Activated CD4-positive, alpha-beta T cell treated with anti-CD3 and anti-CD28 coated beads, Interleukin-2, amount 50 U/mL, for 16 hours (primary cell): ENCODE results near the gene ANKRD66.
"Not testable (repeated sequence)": the region's sequence is repeated elsewhere in the genome, so short reads cannot be mapped to it uniquely, and the experiment has no call there.

Experiments
- DNase-seq: peaks from one replicate; pipeline ENCODE4 v3.0.0-alpha.2; 2020

Gene ANKRD66

DNA sequence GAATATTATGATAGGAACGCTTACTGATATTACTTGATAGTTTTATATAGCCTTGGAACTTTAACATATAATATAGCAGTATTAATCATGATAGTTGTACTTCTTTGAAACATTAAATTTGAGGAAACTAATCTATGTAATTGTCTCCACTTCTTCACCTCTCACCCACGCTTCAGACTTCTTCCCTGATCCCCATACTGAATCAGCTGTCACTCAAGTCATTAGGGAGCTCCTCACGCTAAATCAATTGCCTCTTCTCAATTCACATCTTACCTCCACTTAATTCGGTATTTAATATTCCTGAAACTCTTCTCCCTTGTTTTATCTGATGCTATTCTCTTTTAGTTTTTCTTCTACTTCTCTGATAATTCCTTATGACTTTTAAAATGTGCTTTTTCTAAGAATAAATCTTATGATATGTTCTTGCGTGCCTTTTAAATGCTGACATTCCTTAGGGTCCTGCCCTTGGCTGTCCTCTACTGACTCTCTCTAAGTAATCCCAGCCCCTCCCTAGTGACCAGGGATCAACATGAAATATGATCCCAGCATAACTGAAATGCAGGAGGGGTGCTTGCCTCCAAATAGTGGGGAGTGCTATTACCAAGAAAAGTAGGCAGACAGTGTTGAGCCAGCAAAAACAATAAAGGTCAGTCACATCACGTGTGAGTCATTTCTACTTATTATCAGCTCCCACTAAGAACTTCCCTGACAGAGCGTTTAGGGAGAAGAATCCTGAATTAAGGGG is 9.9 kb downstream of the ANKRD66 start:
- DNase-seq, result no peak

DNA sequence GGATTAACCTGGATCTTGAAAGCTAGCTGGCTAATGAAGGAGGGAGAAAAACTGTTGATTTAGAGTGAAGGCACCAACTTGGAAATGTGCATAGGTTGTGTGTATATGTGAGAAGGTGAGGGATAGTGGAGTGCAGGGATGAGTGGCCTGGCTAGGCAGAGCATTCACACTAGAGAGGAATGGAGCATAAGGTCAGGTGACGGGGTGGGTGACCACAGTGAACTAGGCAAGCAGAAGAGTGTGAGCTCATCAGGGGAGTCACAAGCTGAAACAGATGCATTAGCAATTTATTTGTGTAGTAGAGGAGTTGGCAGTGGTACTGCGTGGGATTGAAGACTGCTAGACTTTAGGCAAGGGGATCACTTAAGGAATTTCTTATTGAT is 10.5 kb downstream of the ANKRD66 start:
- no peak for DNase-seq

- DNase-seq, result no peak
Observed at GRCh38 chr6:46758960-46759753, 12.4 kb downstream of the ANKRD66 start.

- no peak for DNase-seq
Observed at GRCh38 chr6:46760925-46761324, 14.2 kb downstream of the ANKRD66 start.

- DNase-seq, result no peak
Observed at GRCh38 chr6:46763466-46763865, 16.7 kb downstream of the ANKRD66 start.

DNA sequence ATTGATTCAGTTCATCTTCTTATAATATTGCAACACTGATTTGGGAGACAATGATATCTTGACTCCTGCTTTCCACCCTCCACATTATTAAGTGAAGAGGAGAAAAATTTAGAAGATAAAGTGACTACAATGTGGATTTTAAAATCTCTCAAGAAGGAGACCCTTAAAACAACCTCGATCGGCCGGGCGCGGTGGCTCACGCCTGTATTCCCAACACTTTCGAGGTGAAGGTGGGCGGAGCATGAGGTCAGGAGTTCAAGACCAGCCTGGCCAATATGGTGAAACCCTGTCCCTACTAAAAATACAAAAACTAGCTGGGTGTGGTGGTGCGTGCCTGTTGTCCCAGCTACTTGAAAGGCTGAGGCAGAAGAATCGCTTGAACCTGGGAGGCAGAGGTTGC is 17.5 kb downstream of the ANKRD66 start:
- DNase-seq, result not testable (repeated sequence)

DNA sequence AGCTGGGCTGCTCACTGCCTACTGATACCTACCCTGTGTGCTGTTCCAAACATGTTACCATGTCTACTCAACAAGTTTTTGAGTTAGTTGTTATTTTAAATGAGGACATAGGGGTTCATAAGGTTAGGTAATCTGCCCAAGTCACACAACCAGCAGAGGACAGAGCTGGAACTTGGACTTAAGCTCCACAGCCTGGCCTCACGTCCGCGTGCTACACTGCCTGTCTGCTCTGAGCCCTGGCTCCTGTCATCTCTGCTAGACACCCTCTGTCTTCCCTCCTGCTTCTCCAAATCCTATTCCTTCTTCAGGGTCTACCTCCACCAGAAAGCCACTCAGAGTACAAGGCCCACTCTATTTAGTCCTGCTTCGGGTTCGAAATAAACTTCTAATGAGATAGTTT is 18.2 kb downstream of the ANKRD66 start:
- no peak for DNase-seq

DNA sequence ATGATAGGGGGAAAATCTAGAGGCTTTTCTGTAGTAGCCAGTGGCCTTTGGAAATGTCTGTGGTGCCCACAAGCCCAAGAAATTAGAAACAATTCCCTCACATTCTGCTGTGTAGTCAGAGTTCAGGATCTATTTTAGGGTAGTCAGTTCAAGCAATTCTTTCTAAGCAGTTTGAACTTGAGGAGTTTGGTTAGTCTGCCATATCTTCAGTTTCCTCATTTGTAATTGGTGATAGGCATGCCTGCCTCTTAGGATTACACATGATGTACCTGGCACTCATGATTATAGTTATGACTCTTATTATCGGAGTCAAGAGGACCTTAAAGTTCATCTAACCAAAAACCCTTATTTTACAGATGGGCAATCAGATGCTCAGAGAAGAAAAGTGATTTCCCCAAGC is 25.3 kb downstream of the ANKRD66 start:
- DNase-seq, result no peak

GRCh38 chr6:46772762-46773161 is 26.0 kb downstream of the ANKRD66 start:
- DNase-seq, result no peak

GRCh38 chr6:46773201-46773855 is 26.6 kb downstream of the ANKRD66 start:
- no peak for DNase-seq

DNA sequence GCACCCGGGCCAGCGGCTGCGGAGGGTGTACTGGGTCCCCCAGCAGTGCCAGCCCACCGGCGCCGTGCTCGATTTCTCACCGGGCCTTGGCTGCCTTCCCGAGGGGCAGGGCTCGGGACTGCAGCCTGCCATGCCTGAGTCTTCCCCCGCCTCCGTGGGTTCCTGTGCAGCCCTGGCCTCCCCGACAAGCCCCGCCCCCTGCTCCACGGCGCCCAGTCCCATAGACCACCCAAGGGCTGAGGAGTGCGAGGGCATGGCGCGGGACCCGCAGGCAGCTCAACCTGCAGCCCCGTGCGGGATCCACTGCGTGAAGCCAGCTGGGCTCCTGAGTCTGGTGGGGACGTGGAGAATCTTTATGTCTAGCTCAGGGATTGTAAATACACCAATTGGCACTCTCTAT is 28.0 kb downstream of the ANKRD66 start:
- not testable (repeated sequence) for DNase-seq

DNA sequence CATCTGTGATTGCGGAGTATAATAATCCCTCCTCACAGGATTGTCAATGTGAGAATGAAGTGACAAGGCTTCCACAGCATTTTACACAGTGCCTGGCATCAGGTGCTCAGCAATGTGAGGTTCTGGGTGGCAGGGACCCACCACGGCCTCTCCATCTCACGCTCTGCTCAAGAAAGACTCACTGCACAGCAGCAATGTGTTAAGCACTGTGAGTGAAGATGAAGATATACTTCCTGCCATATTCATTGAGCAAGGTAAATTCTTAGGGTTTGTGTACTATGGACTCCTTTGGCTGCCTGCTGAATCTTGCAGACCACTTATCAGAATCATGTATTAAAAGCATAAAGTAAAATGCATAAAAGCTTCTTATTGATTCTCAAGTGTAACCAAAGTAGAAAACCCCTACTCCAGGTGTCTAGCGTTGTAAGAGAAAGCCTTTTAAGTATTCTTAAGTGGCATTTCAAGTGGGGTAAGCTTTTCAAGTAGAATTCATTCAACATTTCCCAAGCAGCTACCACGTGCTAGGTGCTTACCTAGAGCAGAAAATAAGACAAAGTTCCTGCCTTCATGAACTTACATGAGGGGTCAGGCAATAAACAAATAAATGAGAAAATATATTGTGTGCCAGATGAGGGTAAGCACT is 29.5 kb downstream of the ANKRD66 start:
- no peak for DNase-seq

DNA sequence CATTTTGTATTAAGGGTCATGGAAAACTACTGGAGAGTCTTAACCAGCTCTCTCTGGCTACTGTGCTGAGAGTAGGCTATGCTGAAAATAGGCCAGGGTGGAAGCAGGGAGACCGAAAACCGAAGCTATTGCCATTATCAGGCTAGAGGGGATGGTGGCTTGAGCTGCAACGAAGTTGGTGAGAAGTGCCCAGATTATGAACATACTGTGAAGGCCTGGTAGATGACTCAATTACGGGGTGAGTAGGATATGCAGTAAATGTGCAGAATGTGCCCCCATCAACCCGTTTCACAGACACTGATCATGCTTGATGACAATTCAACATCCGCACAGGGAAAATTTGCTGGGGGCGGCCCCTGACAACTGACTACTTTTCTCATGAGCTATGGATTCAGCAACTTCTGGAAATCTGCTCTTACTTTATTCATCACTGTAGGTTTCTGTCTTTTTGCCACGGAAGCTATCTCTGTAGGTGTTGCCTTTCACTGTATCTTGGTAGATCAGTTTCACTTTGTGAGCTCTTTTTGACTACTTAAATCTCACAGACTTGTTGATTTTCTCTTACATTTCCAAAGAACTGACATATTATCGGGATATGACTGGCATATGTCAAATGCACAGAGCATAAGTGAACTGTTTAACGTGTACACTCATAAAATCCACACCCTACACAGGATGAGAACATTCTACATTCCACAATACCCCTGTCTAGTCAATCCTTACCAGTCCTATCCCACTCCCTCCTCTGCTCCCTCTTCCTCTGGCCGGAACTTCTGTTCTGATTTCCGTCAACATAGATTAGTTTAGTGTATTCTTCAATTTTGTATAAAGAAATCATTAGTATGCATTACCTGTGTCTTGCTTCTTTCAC is 31.0 kb downstream of the ANKRD66 start:
- no peak for DNase-seq

- DNase-seq, result peak; percentile 42
Observed at GRCh38 chr6:46781478-46782378, 35.0 kb downstream of the ANKRD66 start.

GRCh38 chr6:46784535-46784934 is 37.8 kb downstream of the ANKRD66 start:
- no peak for DNase-seq

DNA sequence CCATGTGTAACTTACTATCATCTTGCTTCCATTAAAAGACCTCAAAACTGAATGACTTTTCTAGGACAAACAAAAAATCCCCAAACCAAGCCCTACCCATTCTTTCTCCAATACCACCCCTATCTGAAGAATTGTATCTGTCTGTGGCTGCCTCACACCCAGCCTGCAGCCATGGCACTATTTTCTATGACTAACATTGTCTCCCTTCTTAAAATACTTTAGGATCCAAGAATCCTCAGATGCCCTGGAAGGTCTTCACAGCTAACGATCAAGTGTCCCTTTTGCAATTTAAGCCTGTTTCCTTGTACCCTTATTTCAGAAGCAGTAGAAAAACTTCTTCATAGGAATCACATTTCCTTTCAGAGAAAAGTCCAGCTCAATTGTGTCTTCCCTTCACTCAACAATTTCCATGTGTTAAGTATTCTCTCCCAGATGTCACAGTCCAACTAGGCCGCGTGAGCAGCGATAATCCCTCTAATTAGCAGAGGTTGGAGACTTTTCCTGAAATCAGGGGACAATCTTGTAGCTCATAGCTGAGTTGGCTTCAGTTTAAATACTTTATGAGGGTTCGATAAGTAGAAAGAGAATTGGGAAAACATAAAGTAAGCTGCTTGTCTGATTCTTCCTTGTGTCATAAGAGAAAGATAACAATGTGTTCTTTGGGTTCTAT is 41.3 kb downstream of the ANKRD66 start:
- DNase-seq, result no peak

GRCh38 chr6:46788791-46789190 is 42.1 kb downstream of the ANKRD66 start:
- DNase-seq, result no peak

DNA sequence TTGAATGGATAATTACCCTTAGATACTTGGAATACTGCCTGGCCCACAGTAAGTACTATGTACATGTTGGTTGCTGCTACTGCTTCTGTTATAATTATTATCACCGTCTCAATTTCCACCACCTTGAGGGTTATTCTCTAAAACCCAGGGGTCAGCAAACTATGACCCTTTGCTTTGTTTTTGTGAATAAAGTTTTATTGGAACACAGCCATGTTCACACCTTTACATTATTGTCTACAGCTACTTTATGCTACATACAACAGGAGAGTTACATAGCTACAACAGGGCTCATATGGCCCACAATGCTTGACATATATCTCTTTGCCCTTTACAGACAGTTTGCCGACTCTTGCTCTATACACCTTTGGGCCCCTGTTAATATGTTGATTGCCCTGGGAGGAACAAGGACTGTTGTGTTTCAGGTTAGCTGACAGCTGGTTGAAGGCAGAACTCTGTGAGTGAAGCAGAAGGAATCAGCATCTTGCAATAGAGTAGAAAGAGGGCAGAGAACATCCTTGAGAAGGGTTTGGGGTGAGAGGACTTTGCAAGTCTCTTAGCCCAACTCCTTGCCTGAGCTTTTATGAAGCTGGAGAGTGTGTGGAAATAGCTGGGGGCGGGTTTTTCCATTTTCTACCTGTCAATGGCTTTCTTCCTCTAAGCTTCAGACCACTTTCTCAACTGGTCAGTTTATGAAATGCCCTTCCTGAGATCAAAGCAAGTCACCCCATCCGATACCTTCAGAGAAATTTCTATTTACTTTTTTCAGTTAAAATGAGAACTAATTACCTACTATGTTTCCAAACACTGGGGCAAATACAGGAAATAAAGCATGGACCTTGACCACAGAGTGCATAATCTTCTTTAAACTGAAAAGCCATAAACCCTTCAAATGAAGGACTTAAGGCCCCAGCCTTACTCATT is 43.0 kb downstream of the ANKRD66 start:
- no peak for DNase-seq

DNA sequence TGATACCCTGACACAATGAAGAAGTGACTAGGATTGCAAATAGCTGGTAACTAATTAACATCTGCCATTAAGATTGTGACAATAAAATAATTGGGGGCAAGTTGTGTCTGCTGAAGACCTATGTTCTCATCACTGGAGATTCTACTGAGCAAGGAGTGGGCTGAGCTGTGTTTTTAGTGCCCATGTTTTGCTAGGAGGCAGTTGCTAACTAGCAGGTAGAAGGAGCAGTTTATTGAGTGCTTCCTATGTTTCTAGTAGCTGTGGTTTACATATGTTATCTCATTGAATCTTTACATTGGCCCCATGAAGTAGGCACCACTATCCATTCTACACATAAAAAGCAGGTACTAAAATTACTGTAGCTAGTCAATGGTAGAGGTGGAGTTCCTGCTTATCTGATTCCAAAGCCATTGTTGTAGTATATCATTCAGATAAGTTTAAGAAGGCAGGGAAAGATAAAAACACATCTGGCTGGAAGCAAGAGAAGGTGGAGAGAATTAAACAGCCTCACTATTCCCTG is 43.7 kb downstream of the ANKRD66 start:
- DNase-seq, result no peak
